Kidney (tissue), 14 donors: Measurements from ENCODE around the gene MAP3K21. TPM values are rescaled to one million over a fixed set of nuclear protein-coding genes. Genes with fewer than 3 reads are reported as not detected.

Source experiments
- DNase-seq, 5 donors: peaks; one replicate each; pipeline ENCODE4 v3.0.0-alpha.2; 2013 to 2020
- FAIRE-seq: peaks from 2 replicates; lab custom pipeline; 2012; peaks lifted over from hg19 to GRCh38; lab: Jason Lieb, UNC
- H3K27ac ChIP-seq, 2 donors: one replicate each; pipeline ENCODE4 v1.7.0; 2013; ENCODE audit warnings: low read depth in 2 of 2, low read length in 2 of 2, inconsistent platforms in 1 of 2
- H3K27me3 ChIP-seq: one replicate; pipeline ENCODE4 v1.7.1; 2013; ENCODE audit warnings: low read length, inconsistent platforms; ENCODE audit not compliant: control insufficient read depth, insufficient read depth
- H3K36me3 ChIP-seq, 3 donors: one replicate each; pipeline versions ENCODE4 v1.7.0 to v1.7.1; 2013; ENCODE audit warnings: low read length in 3 of 3, control low read depth in 1 of 3, inconsistent platforms in 1 of 3; ENCODE audit not compliant: insufficient read depth in 3 of 3, control insufficient read depth in 2 of 3
- H3K4me1 ChIP-seq, 3 donors: one replicate each; pipeline versions ENCODE4 v1.7.0 to v1.7.1; 2013; ENCODE audit warnings: low read length in 3 of 3, inconsistent platforms in 1 of 3, low read depth in 1 of 3; ENCODE audit not compliant: control insufficient read depth in 2 of 3, insufficient read depth in 2 of 3
- H3K4me3 ChIP-seq, 3 donors: one replicate each; pipeline versions ENCODE4 v1.7.0 to v1.8.1; 2013; ENCODE audit warnings: low read length in 3 of 3, control low read depth in 1 of 3, inconsistent platforms in 1 of 3
- H3K9ac ChIP-seq, 3 donors: one replicate each; pipeline versions ENCODE4 v1.7.0 to v1.7.1; 2013; ENCODE audit warnings: low read length in 3 of 3, control low read depth in 1 of 3, inconsistent platforms in 1 of 3
- H3K9me3 ChIP-seq, 3 donors: one replicate each; pipeline versions ENCODE4 v1.7.0 to v1.7.1; 2013; ENCODE audit warnings: low read length in 3 of 3, control low read depth in 1 of 3, inconsistent platforms in 1 of 3; ENCODE audit not compliant: control insufficient read depth in 2 of 3, insufficient read depth in 1 of 3
- CTCF ChIP-seq: IDR thresholded peaks from 3 replicates; pipeline ENCODE4 v1.5.1; 2012; ENCODE audit warnings: mild to moderate bottlenecking, moderate library complexity, borderline replicate concordance; ENCODE audit not compliant: insufficient read depth; ENCODE audit errors: extremely low read depth
- intact Hi-C: fragments of 100-400 bp; cut with DNase I; formaldehyde crosslinking; loops from one replicate; pipeline ENCODE4 v1.11.1; 2022
- polyA plus RNA-seq: library from polyadenylated mRNA; stranded (reverse); fragments of 350-450 nt; fragmentation: Illumina TruSeq; extraction: RNeasy Lipid Tissue Mini Kit (QIAGEN cat#74804); gene quantifications from one replicate; pipeline ENCODE4 v1.2.3, GENCODE V29; 2014; ENCODE audit warnings: low read depth, low replicate concordance; ENCODE audit not compliant: insufficient read depth
- total RNA-seq: library from RNA; stranded (reverse); fragmentation: NEBNext Ultra II Directional; extraction: Animal tissue kit (Norgen Biotek cat#: 25700); gene quantifications from one replicate; pipeline ENCODE4 v1.2.1, GENCODE V29; 2021
- donor health status: control.
- donor health status: control.
- donor health status: control.
- donor health status: control.
- donor health status: control.
- donor health status: DM: yes; HTN: yes; CAD: no.
- donor health status: Normal renal cell carcinoma (clear cell type).

MAP3K21 gene
- total and polyA plus RNA-seq, 2 donors from 2014 or later: 7.4 to 21.6 TPM

GRCh38 chr1:233315718-233316301 is 11.7 kb upstream of the MAP3K21 start:
- DNase-seq (no peak), FAIRE-seq (no peak)
- Histone ChIP-seq H3K36me3 (no peaks in the 10 kb centered on the region), H3K27me3 (no peaks in the 10 kb centered on the region), H3K9me3 (no peaks in the 10 kb centered on the region), H3K27ac (no peak overlapping the region), H3K4me3 (no peak overlapping the region), H3K4me1 (peaks cover 0 to 16% (median 0%) of the 10 kb centered on the region in 3 donors), H3K9ac (no peak overlapping the region)
- intact Hi-C loops: no loop called here
- TF ChIP-seq CTCF: no peak

- no peak overlapping the region for H3K4me3 ChIP-seq
- DNase-seq: no peak
- H3K4me1 ChIP-seq: peaks cover 0 to 16% (median 0%) of the 10 kb centered on the region in 3 donors
- intact Hi-C loops: no loop called here
- no peaks in the 10 kb centered on the region for H3K27me3 ChIP-seq
- FAIRE-seq: no peak
- no peak overlapping the region for H3K9ac ChIP-seq
- H3K27ac ChIP-seq: no peak overlapping the region
- no peak for TF ChIP-seq CTCF
- no peaks in the 10 kb centered on the region for H3K9me3 ChIP-seq
- no peaks in the 10 kb centered on the region for H3K36me3 ChIP-seq
Measured at GRCh38 chr1:233316473-233316872, 11.1 kb upstream of the MAP3K21 start.

GRCh38 chr1:233319272-233319671 is 8.3 kb upstream of the MAP3K21 start:
- Histone ChIP-seq H3K27me3 (no peaks in the 10 kb centered on the region), H3K4me3 (no peak overlapping the region), H3K9me3 (no peaks in the 10 kb centered on the region), H3K27ac (no peak overlapping the region), H3K36me3 (no peaks in the 10 kb centered on the region), H3K4me1 (peaks cover 0 to 10% (median 0%) of the 10 kb centered on the region in 3 donors), H3K9ac (no peak overlapping the region)
- FAIRE-seq (no peak), DNase-seq (no peak)
- no peak for TF ChIP-seq CTCF
- intact Hi-C loops: no loop called here

- Histone ChIP-seq H3K36me3 (no peaks in the 10 kb centered on the region), H3K9me3 (no peaks in the 10 kb centered on the region), H3K4me1 (peaks cover 0 to 7% (median 0%) of the 10 kb centered on the region in 3 donors), H3K9ac (no peak overlapping the region), H3K27ac (no peak overlapping the region), H3K4me3 (no peak overlapping the region), H3K27me3 (no peaks in the 10 kb centered on the region)
- TF ChIP-seq CTCF: no peak
- intact Hi-C loops: no loop called here
- DNase-seq (no peak), FAIRE-seq (no peak)
Measured at GRCh38 chr1:233320023-233320422, 7.5 kb upstream of the MAP3K21 start.
